HepG2 (cell line): ENCODE measurements around the gene HINT2. TPM values are rescaled to one million over a fixed set of nuclear protein-coding genes. Genes with fewer than 3 reads are reported as not detected.

Experiments
- ATAC-seq: fragments of 200-7000 bp; cut with Tn5 transposase; 3 replicates; pipeline ENCODE4 v1.9.1; 2020; ENCODE audit warnings: mild to moderate bottlenecking, moderate library complexity
- BruUV-seq: library from RNA; stranded (reverse); fragments of 400-500 nt; replicated peaks from 2 replicates; lab custom pipeline; 2021; lab: Mats Ljungman, UMichigan
- CTCF ChIA-PET: fragments of 300-600 bp; formaldehyde crosslinking; extraction: SDS; loops from one replicate; lab custom pipeline; 2021; ENCODE audit warnings: low total read pairs, inconsistent platforms, low intra/inter-chr PET ratio; lab: Yijun Ruan, JAX
- POLR2A ChIA-PET: fragments of 350-600 bp; sonication (Branson Sonifier 250); formaldehyde crosslinking; loops from one replicate; lab custom pipeline; 2020; ENCODE audit warnings: antibody characterized with exemption, inconsistent platforms; lab: Yijun Ruan, JAX
- DNase-seq: peaks from one replicate; pipeline ENCODE4 v3.0.0-alpha.2; 2015; ENCODE audit warnings: low spot score
- FAIRE-seq: peaks from 3 replicates; lab custom pipeline; 2011; peaks lifted over from hg19 to GRCh38; lab: Jason Lieb, UNC
- H2AFZ ChIP-seq: one replicate; pipeline ENCODE4 v1.6.1; 2011; ENCODE audit warnings: low read length, inconsistent platforms
- H3K27ac ChIP-seq: fragments of 300-600 bp; 3 replicates; pipeline ENCODE4 v1.8.0; 2011; ENCODE audit warnings: mixed run types, mild to moderate bottlenecking, mixed read lengths, low read length, inconsistent platforms; ENCODE audit not compliant: insufficient read depth; ENCODE audit errors: extremely low read length
- H3K27me3 ChIP-seq, 2 experiments: fragments of 200-600 bp in 1 of 2; 2 replicates in 1 of 2; 3 replicates in 1 of 2; pipeline versions ENCODE4 v1.6.0 to v1.8.0; 2011; ENCODE audit warnings: low read length in 2 of 2, mild to moderate bottlenecking in 2 of 2, moderate library complexity in 2 of 2, inconsistent platforms in 1 of 2; ENCODE audit not compliant: insufficient read depth in 2 of 2, control insufficient read depth in 1 of 2
- H3K36me3 ChIP-seq, 2 experiments: fragments of 200-600 bp in 1 of 2; replicated peaks in 1 of 2; 2 replicates in 1 of 2; 3 replicates in 1 of 2; pipeline versions ENCODE4 v1.5.1 to v1.8.0; 2011; ENCODE audit warnings: low read length in 2 of 2, inconsistent platforms in 1 of 2; ENCODE audit not compliant: insufficient read depth in 2 of 2, control insufficient read depth in 1 of 2
- H3K4me1 ChIP-seq: 2 replicates; pipeline ENCODE4 v1.5.1; 2012; ENCODE audit warnings: low read length, inconsistent platforms; ENCODE audit not compliant: insufficient read depth
- H3K4me2 ChIP-seq: 2 replicates; pipeline ENCODE4 v1.6.0; 2011; ENCODE audit warnings: low read depth, low read length, inconsistent platforms
- H3K4me3 ChIP-seq, 3 experiments: fragments of 200-600 bp in 1 of 3; sonication (generic), shearing (Covaris generic) in 1 of 3; replicated peaks in 1 of 3; 2 replicates each; pipeline ENCODE4 v1.5.1; 2011 to 2016; ENCODE audit warnings: low read length in 3 of 3, inconsistent platforms in 2 of 3, low read depth in 2 of 3, mild to moderate bottlenecking in 2 of 3, control low read depth in 1 of 3, mixed read lengths in 1 of 3; ENCODE audit not compliant: insufficient read depth in 1 of 3
- H3K79me2 ChIP-seq: one replicate; pipeline ENCODE4 v1.6.1; 2011; ENCODE audit warnings: low read length, inconsistent platforms; ENCODE audit not compliant: insufficient read depth
- H3K9ac ChIP-seq: 2 replicates; pipeline ENCODE4 v1.6.0; 2011; ENCODE audit warnings: mild to moderate bottlenecking, low read depth, low read length, inconsistent platforms; ENCODE audit not compliant: insufficient read depth
- H3K9me3 ChIP-seq: 2 replicates; pipeline ENCODE4 v1.5.1; 2012; ENCODE audit warnings: mild to moderate bottlenecking, low read length
- H4K20me1 ChIP-seq: 2 replicates; pipeline ENCODE4 v1.6.0; 2011; ENCODE audit warnings: inconsistent platforms, mild to moderate bottlenecking, low read length, moderate library complexity; ENCODE audit not compliant: insufficient read depth
- ATF6 ChIP-seq: sonication (generic); formaldehyde crosslinking; conservative IDR thresholded peaks from 2 replicates; pipeline ENCODE4 v1.4.0; 2020; ENCODE audit warnings: missing genetic modification reagents
- E2F1 ChIP-seq: sonication (generic); formaldehyde crosslinking; IDR thresholded peaks from 2 replicates; pipeline ENCODE4 v1.5.0; 2020; ENCODE audit warnings: missing genetic modification reagents
- HNRNPLL ChIP-seq: fragments of 200-400 bp; formaldehyde crosslinking; IDR thresholded peaks from 2 replicates; pipeline ENCODE4 v1.6.1; 2017; ENCODE audit warnings: mild to moderate bottlenecking, low read depth, low read length; ENCODE audit not compliant: poor library complexity, severe bottlenecking
- HOXA9 ChIP-seq: sonication (generic); formaldehyde crosslinking; IDR thresholded peaks from 2 replicates; pipeline ENCODE4 v1.8.1; 2022; ENCODE audit warnings: missing genetic modification reagents, mild to moderate bottlenecking, moderate library complexity, borderline replicate concordance
- KMT2B ChIP-seq: IDR thresholded peaks from 2 replicates; pipeline ENCODE4 v1.6.1; 2016; ENCODE audit warnings: missing genetic modification reagents, missing compliant biosample characterization
- PBX2 ChIP-seq: IDR thresholded peaks from 2 replicates; pipeline ENCODE4 v1.6.1; 2016; ENCODE audit warnings: control low read depth
- RFXAP ChIP-seq: sonication (generic); formaldehyde crosslinking; IDR thresholded peaks from 2 replicates; pipeline ENCODE4 v1.4.0; 2020; ENCODE audit warnings: missing genetic modification reagents, borderline replicate concordance
- SMYD3 ChIP-seq: sonication (generic); formaldehyde crosslinking; IDR thresholded peaks from 2 replicates; pipeline ENCODE4 v1.8.1; 2023; ENCODE audit warnings: mild to moderate bottlenecking, missing genetic modification reagents
- SYNCRIP ChIP-seq: fragments of 200-400 bp; formaldehyde crosslinking; IDR thresholded peaks from 2 replicates; pipeline ENCODE4 v1.6.1; 2018; ENCODE audit warnings: mild to moderate bottlenecking, low read depth, low read length; ENCODE audit not compliant: insufficient read depth
- TFE3 ChIP-seq: IDR thresholded peaks from 2 replicates; pipeline ENCODE4 v1.6.1; 2016
- ZFP37 ChIP-seq: sonication (generic); formaldehyde crosslinking; IDR thresholded peaks from 2 replicates; pipeline ENCODE4 v1.4.0; 2020; ENCODE audit warnings: missing genetic modification reagents, borderline replicate concordance
- ZIK1 ChIP-seq: sonication (generic); formaldehyde crosslinking; IDR thresholded peaks from 2 replicates; pipeline ENCODE4 v1.5.0; 2020; ENCODE audit warnings: mild to moderate bottlenecking, low read depth, missing genetic modification reagents, borderline replicate concordance
- ZNF12 ChIP-seq: sonication (generic); formaldehyde crosslinking; IDR thresholded peaks from 2 replicates; pipeline ENCODE4 v1.5.0; 2020; ENCODE audit warnings: missing genetic modification reagents
- ZNF292 ChIP-seq: sonication (generic); formaldehyde crosslinking; IDR thresholded peaks from 2 replicates; pipeline ENCODE4 v1.8.1; 2022; ENCODE audit warnings: mild to moderate bottlenecking, low read depth, missing genetic modification reagents, borderline replicate concordance
- ZNF552 ChIP-seq: sonication (generic); formaldehyde crosslinking; IDR thresholded peaks from 2 replicates; pipeline ENCODE4 v1.9.0; 2022; ENCODE audit warnings: missing genetic modification reagents, mild to moderate bottlenecking, borderline replicate concordance
- ZNF639 ChIP-seq: conservative IDR thresholded peaks from 2 replicates; pipeline ENCODE4 v1.6.1; 2018; ENCODE audit warnings: missing genetic modification reagents
- ZNF775 ChIP-seq: sonication (generic); formaldehyde crosslinking; IDR thresholded peaks from 2 replicates; pipeline ENCODE4 v1.4.0; 2020; ENCODE audit warnings: missing genetic modification reagents, mild to moderate bottlenecking, moderate library complexity, borderline replicate concordance
- in situ Hi-C: cut with HindIII; loops from 2 replicates; pipeline ENCODE4 v1.10.0; 2017; ENCODE audit warnings: low pct_unique_long_range_greater_than_20kb; ENCODE audit not compliant: extremely low pct_ligation_motif_present
- intact Hi-C: fragments of 100-400 bp; cut with micrococcal nuclease; formaldehyde crosslinking; loops from one replicate; pipeline ENCODE4 v1.10.0; 2022; ENCODE audit not compliant: unreplicated experiment
- polyA plus RNA-seq, 8 experiments: library from polyadenylated mRNA; depleted of rRNA in 3 of 8; stranded (reverse) in 7 of 8; unstranded in 1 of 8; fragments of >200 nt; fragmentation: Illumina TruSeq in 4 of 8; extraction: Trizol in 4 of 8; gene quantifications; 2 replicates each; pipeline versions ENCODE4 v1.2.1 to v1.2.3, GENCODE V29; 2011 to 2016; ENCODE audit warnings: low read depth in 4 of 8, missing spikeins in 1 of 8, mixed read lengths in 1 of 8; ENCODE audit not compliant: insufficient read depth in 1 of 8
- total RNA-seq, 5 experiments: library from RNA; depleted of rRNA; stranded (reverse); fragments of >200 nt; fragmentation: Illumina TruSeq; extraction: Trizol; gene quantifications; 2 replicates each; pipeline ENCODE4 v1.2.3, GENCODE V29; 2016; ENCODE audit warnings: low read depth in 1 of 5

HINT2 gene
- total and polyA plus RNA-seq, 2 of the 13 experiments (the other 11 are each of a cell fraction or from before 2014, with no cell fraction given), result 37.9 to 56.2 TPM

GRCh38 chr9:35822926-35823325 is 8.1 kb upstream of the HINT2 start (continued):
- TF ChIP-seq ZNF552 (CRISPR knock-in tag) (no peak), SYNCRIP (no peak), HNRNPLL (no peak), ZNF292 (no peak), ATF6 (CRISPR knock-in tag) (no peak), ZNF775 (CRISPR knock-in tag) (no peak), RFXAP (no peak)

- Histone ChIP-seq H3K27me3 (no peaks in the 10 kb centered on the region), H3K4me2 (no peak overlapping the region), H3K9me3 (no peaks in the 10 kb centered on the region), H3K27ac (no peak overlapping the region), H3K9ac (no peak overlapping the region), H3K4me1 (peaks cover 15% of the 10 kb centered on the region), H3K4me3 (no peak overlapping the region), H4K20me1 (no peaks in the 10 kb centered on the region), H2AFZ (no peak overlapping the region), H3K79me2 (peaks cover 5% of the 10 kb centered on the region), H3K36me3 (no peaks in the 10 kb centered on the region)
- DNase-seq (no peak), ATAC-seq (no peak), FAIRE-seq (no peak)
- in situ Hi-C loops (no loop called here), intact Hi-C loops (no loop called here)
- CTCF ChIA-PET, result no interaction called here
- POLR2A ChIA-PET, result no interaction called here
- no TSS peak for BruUV-seq
- no peak for TF ChIP-seq SMYD3 (CRISPR knock-in tag)
- TF ChIP-seq ZFP37 (CRISPR knock-in tag), result no peak
- TF ChIP-seq ZNF639, result no peak
- no peak for TF ChIP-seq ZNF12 (CRISPR knock-in tag)
- no peak for TF ChIP-seq KMT2B (CRISPR knock-in tag)
- TF ChIP-seq E2F1 (CRISPR knock-in tag), result no peak
- no peak for TF ChIP-seq HOXA9 (CRISPR knock-in tag)
- TF ChIP-seq TFE3 (CRISPR knock-in tag), result no peak
- TF ChIP-seq PBX2 (CRISPR knock-in tag), result no peak
- TF ChIP-seq ZIK1, result no peak
These were observed 5.2 kb upstream of the HINT2 start for GRCh38 chr9:35820076-35820475.
